Chondrocyte (in vitro differentiated cells): ENCODE data around the gene SLC6A18. TPM values are rescaled to one million over a fixed set of nuclear protein-coding genes. Genes with fewer than 3 reads are reported as not detected.

Experiments
- DNase-seq: peaks from one replicate; pipeline ENCODE4 v3.0.0; 2021; ENCODE audit warnings: mixed read lengths, low spot score
- H3K27ac Mint-ChIP-seq: one replicate; pipeline ENCODE4 v1.8.0; 2021; ENCODE audit warnings: mild to moderate bottlenecking, moderate library complexity, mixed read lengths; ENCODE audit not compliant: unreplicated experiment
- H3K27me3 Mint-ChIP-seq: 2 replicates; pipeline ENCODE4 v1.8.0; 2021; ENCODE audit warnings: low read depth, mixed read lengths
- H3K36me3 Mint-ChIP-seq: 2 replicates; pipeline ENCODE4 v1.8.0; 2021; ENCODE audit warnings: low read depth, mixed read lengths
- H3K4me1 Mint-ChIP-seq: 2 replicates; pipeline ENCODE4 v1.8.0; 2021; ENCODE audit warnings: low read depth, mild to moderate bottlenecking, mixed read lengths
- H3K4me3 Mint-ChIP-seq: one replicate; pipeline ENCODE4 v1.8.0; 2021; ENCODE audit warnings: mild to moderate bottlenecking, moderate library complexity, mixed read lengths; ENCODE audit not compliant: unreplicated experiment
- H3K9me3 Mint-ChIP-seq: 2 replicates; pipeline ENCODE4 v1.8.0; 2021; ENCODE audit warnings: low read depth, mixed read lengths
- CTCF ChIP-seq: fragments of 200-600 bp; sonication (generic); IDR thresholded peaks from 2 replicates; pipeline ENCODE4 v1.5.0; 2021; ENCODE audit warnings: antibody characterized with exemption, mild to moderate bottlenecking, moderate library complexity
- total RNA-seq: library from RNA; stranded (reverse); gene quantifications from 3 replicates; pipeline ENCODE4 v1.2.1, GENCODE V29; 2021

SLC6A18 gene
- total RNA-seq, 1 donor from 2014 or later = not detected

- no peaks in the 10 kb centered on the region for H3K36me3 Mint-ChIP-seq
- H3K27me3 Mint-ChIP-seq = peaks cover 32% of the 10 kb centered on the region
- no peaks in the 10 kb centered on the region for H3K4me1 Mint-ChIP-seq
- DNase-seq = no peak
- peaks cover under 1% of the 10 kb centered on the region for H3K9me3 Mint-ChIP-seq
- H3K4me3 Mint-ChIP-seq = no peak overlapping the region
- no peak overlapping the region for H3K27ac Mint-ChIP-seq
- TF ChIP-seq CTCF = no peak
Observed at GRCh38 chr5:1230551-1230950, 5.4 kb downstream of the SLC6A18 start.

- Mint-ChIP-seq H3K27ac (no peak overlapping the region), H3K9me3 (peaks cover 10% of the 10 kb centered on the region), H3K4me3 (no peak overlapping the region), H3K27me3 (peaks cover 30% of the 10 kb centered on the region), H3K4me1 (no peaks in the 10 kb centered on the region), H3K36me3 (no peaks in the 10 kb centered on the region)
- DNase-seq = no peak
- no peak for TF ChIP-seq CTCF
Observed at GRCh38 chr5:1231354-1231905, 6.2 kb downstream of the SLC6A18 start.

- no peak for TF ChIP-seq CTCF
- Mint-ChIP-seq H3K4me1 (no peaks in the 10 kb centered on the region), H3K36me3 (no peaks in the 10 kb centered on the region), H3K9me3 (peaks cover 16% of the 10 kb centered on the region), H3K4me3 (no peak overlapping the region), H3K27me3 (peaks cover 25% of the 10 kb centered on the region), H3K27ac (no peak overlapping the region)
- no peak for DNase-seq
Observed at GRCh38 chr5:1232780-1233179, 7.6 kb downstream of the SLC6A18 start.

GRCh38 chr5:1235379-1235778 is 10.2 kb downstream of the SLC6A18 start:
- TF ChIP-seq CTCF = no peak

GRCh38 chr5:1235838-1236237 is 10.7 kb downstream of the SLC6A18 start:
- no peak overlapping the region for H3K27ac Mint-ChIP-seq
- no peak overlapping the region for H3K4me3 Mint-ChIP-seq
- peaks cover 6% of the 10 kb centered on the region for H3K27me3 Mint-ChIP-seq

More at GRCh38 chr5:1235379-1235778, 10.2 kb downstream of the SLC6A18 start:
- no peaks in the 10 kb centered on the region for H3K4me1 Mint-ChIP-seq
- H3K27me3 Mint-ChIP-seq = peaks cover 4% of the 10 kb centered on the region
- H3K9me3 Mint-ChIP-seq = peaks cover 16% of the 10 kb centered on the region
- no peak overlapping the region for H3K27ac Mint-ChIP-seq
- no peaks in the 10 kb centered on the region for H3K36me3 Mint-ChIP-seq
- no peak overlapping the region for H3K4me3 Mint-ChIP-seq
- no peak for DNase-seq

More at GRCh38 chr5:1235838-1236237, 10.7 kb downstream of the SLC6A18 start:
- no peaks in the 10 kb centered on the region for H3K4me1 Mint-ChIP-seq
- no peak for TF ChIP-seq CTCF
- no peak for DNase-seq
- H3K9me3 Mint-ChIP-seq = peaks cover 16% of the 10 kb centered on the region
- H3K36me3 Mint-ChIP-seq = no peaks in the 10 kb centered on the region
